HG02885 (cell line): ENCODE measurements around the gene TMEM229A.
"Not testable (repeated sequence)": the region's sequence is repeated elsewhere in the genome, so short reads cannot be mapped to it uniquely, and the experiment has no call there.

Source experiments
- ATAC-seq: cut with Tn5 transposase; IDR thresholded peaks from one replicate; pipeline ENCODE4 v1.9.1; 2021; ENCODE audit warnings: mild to moderate bottlenecking; ENCODE audit not compliant: unreplicated experiment, poor library complexity

TMEM229A gene

GRCh38 chr7:124032369-124033094 is at the start of gene TMEM229A:
Gene TMEM229A (minus strand): TSS chr7:124033067. CDS start chr7:124033003, 64 bp downstream.
- ATAC-seq, result peak; percentile 44

- ATAC-seq, result not testable (repeated sequence)
Observed at GRCh38 chr7:124082234-124082633, 49.4 kb upstream of the TMEM229A start.

- no peak for ATAC-seq
Observed at GRCh38 chr7:124077546-124077945, 44.7 kb upstream of the TMEM229A start.

- no peak for ATAC-seq
Observed at GRCh38 chr7:124076841-124077240, 44.0 kb upstream of the TMEM229A start.

- no peak for ATAC-seq
Observed at GRCh38 chr7:124074007-124074406, 41.1 kb upstream of the TMEM229A start.

GRCh38 chr7:124073310-124073645 is 40.4 kb upstream of the TMEM229A start:
- ATAC-seq, result no peak

- no peak for ATAC-seq
Observed at GRCh38 chr7:124072603-124073309, 39.9 kb upstream of the TMEM229A start.

- no peak for ATAC-seq
Observed at GRCh38 chr7:124071843-124072242, 39.0 kb upstream of the TMEM229A start.

GRCh38 chr7:124062171-124062570 is 29.3 kb upstream of the TMEM229A start:
- ATAC-seq, result no peak

- ATAC-seq, result no peak
Observed at GRCh38 chr7:124060528-124060927, 27.7 kb upstream of the TMEM229A start.

GRCh38 chr7:124059375-124059774 is 26.5 kb upstream of the TMEM229A start:
- peak; percentile 100 for ATAC-seq

- no peak for ATAC-seq
Observed at GRCh38 chr7:124058515-124058914, 25.6 kb upstream of the TMEM229A start.

- no peak for ATAC-seq
Observed at GRCh38 chr7:124057872-124058271, 25.0 kb upstream of the TMEM229A start.

- no peak for ATAC-seq
Observed at GRCh38 chr7:124056234-124056633, 23.4 kb upstream of the TMEM229A start.

- ATAC-seq, result no peak
Observed at GRCh38 chr7:124051681-124052377, 19.0 kb upstream of the TMEM229A start.

GRCh38 chr7:124042826-124043225 is 10.0 kb upstream of the TMEM229A start:
- ATAC-seq, result no peak

GRCh38 chr7:124041439-124041838 is 8.6 kb upstream of the TMEM229A start:
- ATAC-seq, result no peak

GRCh38 chr7:124037902-124038301 is 5.0 kb upstream of the TMEM229A start:
- ATAC-seq, result not testable (repeated sequence)

GRCh38 chr7:124035706-124036105 is 2.8 kb upstream of the TMEM229A start:
- ATAC-seq, result no peak

- ATAC-seq, result no peak
Observed at GRCh38 chr7:124034754-124035100, 1.9 kb upstream of the TMEM229A start.
